Stimulated activated CD4-positive, alpha-beta T cell treated with anti-CD3 and anti-CD28 coated beads, Interleukin-2, amount 100 ng/mL, for 48 hours (primary cell): Measurements from ENCODE around the gene NAA10.

Experiments used
- DNase-seq, 2 donors: peaks; one replicate each; pipeline ENCODE4 v3.0.0-alpha.2; 2020

Gene NAA10

DNA sequence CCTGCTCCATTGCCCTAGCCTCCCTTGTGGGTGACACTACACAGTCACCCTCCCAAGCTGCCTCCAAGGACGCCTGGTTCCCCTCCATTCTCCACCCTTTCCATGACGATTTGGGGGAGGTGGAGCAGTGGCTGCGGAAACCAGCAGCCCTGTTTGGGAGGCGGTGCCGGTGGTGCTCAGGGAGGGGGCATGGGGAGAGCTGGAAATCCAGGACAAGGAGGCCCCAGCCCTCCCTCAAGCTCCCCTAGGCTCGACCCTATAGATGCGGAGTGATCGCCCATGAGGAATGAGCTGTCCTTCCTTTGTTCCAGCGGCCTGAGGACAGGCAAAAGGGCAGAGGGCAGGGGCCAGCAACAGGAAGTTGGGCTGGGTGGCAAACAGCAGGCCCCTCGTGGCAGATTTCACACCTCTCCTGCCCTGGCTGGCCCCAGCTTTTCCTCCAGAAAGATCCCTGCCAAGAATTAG lies 13.2 kb upstream of the NAA10 start:
- DNase-seq = no peak

DNA sequence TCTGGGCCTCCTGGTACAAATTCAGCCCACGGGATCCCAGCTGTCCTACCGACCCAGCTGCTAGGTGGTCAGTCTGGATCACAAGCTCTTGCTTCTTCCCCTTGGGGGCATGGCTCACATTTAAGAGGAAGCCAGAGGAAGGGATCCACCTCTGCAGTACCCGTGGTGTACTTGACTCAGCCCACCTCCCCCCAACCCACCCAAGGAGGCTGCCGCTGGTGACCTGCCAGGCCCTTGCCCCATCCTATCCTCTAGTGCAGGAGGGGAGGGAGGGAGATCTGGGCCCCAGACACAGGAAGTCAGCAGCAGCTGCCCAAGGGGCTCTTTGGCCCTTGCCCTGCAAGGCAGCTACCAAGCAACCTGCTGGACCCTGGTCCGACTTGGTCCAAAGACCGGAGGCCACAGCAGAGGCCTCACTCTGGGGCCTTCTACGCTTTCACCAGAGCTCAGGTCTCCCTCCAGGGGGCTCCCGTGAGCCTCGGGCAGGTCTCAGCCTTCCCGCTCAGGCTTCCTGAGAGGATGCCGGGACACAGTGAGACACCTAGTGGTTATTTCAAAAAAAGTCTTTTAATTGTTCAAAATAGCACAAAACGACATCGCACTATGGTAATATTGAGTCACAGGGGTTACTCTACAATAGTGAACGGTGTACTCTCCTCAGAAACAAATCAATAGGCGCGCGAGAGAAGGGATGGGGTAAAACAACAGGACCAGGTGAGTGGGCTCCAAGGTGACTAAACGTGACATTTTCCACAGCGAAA lies 12.4 kb upstream of the NAA10 start:
- peak; percentile 67 to 81 for DNase-seq

DNA sequence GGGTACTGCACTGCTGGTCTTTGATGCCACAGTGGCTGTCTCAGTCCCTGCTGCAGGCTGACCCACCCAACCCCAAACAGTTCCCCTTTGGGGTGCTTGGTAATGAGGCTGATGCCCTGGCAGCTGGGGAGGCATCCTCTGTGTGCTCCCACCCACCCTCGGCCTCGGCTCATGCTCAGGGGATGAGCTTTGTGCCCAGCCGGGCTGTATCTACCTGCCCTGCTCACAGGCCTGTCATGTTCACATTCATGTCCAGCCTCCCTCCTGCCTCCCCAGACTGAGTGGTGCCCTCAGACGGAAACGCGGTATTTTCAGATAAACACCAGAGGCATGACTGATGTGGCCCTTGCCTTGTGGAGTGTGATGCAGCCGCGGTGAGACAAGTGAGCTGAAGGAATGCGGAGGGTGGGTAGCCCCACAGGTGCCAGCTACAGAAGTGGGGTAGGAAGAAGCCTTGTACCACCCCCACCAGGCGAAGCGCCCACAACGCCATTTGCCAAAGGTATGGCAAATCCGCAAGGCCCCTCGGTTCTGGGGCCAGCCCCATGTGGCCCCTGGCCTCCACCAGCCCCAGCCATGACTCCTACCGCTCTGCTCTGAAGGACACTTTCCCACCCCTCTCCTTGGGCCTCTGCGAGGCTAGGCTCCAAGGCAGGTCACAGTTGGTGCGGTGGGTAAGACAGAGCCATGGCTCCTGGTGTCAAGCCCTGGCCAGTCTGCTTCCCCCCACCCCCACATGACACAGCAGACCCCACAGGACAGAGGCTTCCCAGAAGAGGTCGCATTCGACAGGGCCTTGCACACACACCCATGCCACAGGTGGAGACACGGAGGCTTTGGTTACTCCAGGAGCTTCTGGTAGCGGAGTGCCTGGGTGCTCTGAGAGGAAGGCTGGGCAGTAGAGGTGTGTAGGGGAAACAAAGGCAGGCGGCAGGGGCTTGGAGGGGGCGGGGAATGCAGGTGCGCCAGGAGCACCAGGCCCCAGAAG lies 11.4 kb upstream of the NAA10 start:
- DNase-seq = no peak

DNA sequence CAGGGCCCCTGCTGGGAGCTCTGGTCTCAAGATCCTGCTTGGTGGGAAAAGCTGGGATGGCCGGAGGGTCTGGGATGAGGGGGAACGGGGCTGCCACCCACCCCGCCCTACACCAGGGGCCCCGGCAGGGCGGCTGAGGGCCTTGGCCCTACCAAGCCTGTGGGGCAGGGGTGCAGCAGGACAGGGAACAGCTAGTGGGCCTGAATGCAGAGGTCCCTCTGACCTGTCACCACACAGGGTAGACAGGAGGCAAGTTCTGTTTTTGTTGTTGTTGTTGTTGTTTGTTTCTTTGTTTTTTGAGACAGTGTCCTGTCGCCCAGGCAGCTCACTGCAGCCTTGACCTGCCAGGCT lies 9.9 kb upstream of the NAA10 start:
- DNase-seq = no peak

DNA sequence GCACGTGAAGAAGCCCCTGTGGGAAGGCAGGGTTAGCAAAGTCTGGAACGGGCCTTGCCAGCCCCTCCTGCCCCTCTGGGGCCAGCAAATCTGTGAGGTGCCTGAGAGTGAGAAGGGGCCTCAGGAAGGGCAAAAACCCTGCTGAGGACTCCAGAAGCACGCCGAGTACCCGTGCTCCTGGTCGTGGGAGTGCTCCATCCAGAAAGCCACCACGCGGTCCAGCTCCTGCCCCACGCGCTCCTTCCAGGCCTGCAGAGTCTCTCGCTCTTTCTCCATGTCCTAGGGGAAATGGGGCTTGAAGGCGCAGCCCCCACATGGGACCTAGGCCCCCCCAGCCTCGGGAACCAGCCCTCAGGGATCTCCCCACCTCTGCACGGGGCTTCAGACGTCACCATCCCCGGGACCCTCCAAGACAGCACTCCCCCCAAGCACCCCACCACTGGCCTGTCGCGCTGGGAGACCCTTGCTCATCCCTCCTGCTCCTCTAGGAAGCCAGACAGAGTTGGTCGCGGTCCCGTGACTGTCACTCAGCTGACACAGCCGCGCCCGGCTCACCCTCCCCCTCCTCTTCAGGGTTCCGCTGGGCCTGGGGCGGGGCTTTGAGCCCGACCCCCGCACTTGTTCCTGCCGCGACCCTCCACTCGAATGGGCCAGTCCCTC lies 9.4 kb upstream of the NAA10 start, which contains the start of gene RENBP:
TSS of gene RENBP (minus strand) at position 504 of the 660 bp plus-strand sequence. CDS start at position 471, 33 bp downstream.
- no peak for DNase-seq

DNA sequence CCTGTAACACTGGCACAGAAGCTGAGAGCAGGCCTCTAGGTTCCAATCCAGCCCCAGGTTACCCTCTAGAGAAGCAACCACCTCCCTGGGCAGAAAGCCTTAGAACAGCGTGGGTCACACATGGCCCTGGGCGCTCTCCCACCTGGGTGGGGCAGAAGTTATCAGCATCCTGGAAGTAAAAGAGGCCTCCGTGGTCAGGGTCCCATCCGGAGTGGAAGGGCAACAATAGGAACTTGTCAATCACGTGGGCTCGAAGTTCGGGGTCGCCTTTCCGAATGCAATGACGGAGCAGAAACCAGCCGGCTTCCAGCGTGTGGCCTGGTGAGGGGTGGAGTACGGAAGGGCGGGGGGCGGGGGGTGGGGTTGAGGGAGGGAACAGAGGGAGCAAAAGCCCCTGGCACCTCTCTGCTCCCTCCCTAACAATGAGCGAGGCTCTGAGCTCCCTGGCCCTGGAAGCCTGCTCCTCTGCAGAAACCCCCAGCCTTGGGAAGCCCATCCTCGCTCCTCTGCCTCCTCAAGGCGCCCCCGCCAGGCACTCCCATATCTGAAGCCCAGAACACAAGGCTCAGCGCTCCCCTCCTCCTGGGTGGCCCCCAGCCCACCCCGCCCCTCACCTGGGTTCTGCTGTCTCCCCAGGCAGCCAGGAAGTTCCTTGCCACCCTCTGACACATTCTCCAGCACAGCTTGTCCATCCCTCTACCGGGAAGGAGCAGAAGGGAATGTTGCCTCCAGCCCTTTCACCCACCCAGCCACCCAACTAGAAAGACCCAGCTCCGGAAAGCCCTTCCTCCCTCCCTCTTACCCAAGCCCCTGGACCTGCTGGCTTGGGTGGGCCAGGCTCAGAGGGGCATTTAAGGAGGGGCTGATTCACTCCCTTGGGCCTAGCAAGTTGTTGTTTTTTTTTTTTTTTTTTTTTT lies 6.8 kb upstream of the NAA10 start:
- DNase-seq = no peak

DNA sequence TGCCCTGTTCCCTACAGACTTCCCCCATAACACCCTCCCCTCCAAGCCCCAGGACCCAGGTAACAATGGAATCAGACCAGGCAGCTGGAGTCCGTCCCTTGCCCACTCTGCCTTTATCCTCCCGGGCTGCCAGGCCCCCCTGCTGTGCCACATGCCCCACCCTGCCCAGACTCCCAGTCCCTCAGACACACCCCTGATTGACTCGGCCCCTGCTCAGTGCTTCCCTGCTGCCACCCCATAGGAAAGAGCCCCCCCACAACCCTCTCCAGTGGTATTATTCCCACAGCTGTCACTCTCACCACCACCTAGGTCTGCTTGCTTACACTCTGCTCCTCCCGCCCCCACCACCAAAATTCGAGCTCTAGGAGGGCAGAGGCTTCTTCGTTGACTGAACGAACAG lies 4.7 kb upstream of the NAA10 start:
- no peak for DNase-seq

DNA sequence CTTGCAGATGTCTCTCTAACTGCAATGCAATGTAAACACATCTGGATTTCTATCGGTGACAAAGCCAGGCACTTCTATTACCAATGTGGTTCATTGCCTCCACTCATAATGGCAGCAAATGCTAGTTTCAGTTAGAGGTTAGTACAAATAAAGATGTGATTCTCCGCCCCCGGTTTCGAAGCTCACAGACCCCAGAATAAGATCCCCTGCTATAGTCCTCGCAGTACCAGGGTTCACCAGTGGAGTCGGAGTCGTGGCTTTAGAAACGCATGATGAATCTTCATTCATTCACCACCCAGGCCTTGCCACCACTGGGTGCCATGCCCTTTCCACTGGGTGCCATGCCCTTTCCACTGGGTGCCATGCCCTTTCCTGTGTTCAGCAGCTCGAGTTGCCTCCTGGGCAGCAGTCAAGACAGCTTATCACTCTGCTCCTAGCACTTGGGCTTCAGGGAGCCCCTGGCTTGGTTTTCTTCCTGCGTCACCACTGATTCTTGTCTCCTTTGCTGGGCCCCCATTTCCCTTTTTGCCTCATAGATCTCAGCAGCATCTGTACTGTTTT lies 3.5 kb upstream of the NAA10 start:
- DNase-seq = no peak

DNA sequence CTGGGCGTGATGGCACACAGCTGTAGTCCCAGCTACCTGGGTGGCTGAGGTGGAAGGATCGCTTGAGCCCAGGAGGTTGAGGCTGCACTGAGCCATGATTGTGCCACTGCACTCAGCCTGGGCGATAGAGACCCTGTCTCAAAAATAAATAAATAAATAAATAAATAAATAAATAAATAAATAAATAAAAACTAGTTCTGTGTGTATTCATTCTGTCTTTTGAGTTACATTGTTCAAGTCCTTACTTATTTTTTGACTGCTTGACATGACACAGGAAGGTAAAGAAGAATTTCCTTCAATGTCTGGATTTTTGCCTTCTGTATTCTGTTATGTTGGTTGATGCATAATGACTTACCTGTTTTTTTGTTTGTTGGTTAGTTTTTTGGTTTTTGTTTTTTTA lies 2.2 kb upstream of the NAA10 start:
- DNase-seq = no peak

DNA sequence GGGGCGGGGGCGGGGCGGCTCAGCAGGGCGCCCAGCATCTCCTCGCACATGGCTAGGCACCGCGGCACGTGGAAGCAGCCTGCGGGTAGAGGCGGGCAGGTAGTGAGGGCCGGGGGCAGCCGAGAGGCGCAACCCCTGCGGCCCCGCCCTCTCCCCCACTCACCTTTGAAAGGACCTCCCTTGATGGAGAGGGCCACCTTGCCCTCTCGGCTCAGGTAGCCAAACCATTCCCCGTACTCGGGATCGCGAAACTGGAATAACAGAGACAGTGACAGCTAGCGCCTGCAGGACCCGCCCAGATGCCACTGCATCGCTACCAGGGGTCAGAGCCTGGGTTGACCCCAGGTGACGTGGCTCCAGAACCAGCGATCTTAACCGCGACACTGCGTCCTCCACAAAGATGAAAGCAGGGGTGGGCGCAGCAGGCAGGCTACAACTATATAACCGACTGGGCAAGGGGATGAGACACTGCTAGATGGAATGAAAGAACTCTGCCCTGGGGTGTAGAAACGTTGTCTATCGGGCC lies 552 bp upstream of the NAA10 start:
- DNase-seq = no peak

DNA sequence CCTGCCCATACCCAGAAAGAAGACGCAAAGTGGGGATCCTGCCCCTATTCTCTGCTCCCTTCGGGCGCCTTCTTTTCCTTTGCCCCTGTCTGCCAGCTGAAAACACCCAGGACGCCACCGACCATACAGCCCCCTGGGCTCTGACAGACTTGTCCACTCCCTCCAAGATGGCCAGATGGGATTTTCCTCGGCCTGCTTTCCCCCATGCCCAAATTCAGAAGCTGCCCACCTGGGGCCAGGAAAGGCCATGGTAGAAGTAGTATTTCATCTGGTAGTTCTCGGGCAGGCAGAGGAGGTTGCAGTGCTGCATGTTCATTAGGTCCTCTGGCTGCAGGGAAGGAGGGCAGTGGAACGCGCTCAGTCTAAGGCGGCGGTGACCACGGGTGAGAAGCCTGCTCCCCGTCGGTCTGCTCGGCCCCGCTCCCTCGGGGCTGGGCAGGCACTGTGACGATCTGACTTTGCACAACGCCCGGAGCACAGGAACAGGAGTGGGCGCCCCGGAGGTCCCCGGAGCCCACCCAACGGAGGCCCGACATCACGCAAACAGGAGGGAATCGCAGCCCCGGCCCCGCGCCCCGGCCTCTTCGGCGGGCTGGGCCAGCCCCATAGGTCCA lies 582 bp downstream of the NAA10 start:
- DNase-seq = no peak

DNA sequence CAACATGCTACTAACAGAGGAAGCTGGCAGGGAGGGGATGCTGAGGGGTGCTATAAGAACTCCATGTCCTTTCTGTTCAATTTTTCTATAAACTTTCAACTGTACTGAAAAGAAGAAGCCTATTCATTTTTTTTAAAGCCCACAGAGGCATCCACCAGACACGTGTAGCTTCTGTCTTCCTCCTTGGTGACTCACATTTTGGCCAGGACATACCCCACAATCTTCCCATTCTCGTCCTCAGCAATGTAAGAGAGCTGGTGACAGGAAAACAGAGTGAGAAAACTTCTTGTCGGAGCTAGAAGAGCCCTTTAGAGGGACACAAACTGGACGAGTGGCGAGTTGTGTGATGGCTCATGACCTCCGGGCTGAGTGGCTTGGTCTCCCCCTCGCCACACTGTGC lies 1.1 kb downstream of the NAA10 start:
- no peak for DNase-seq

DNA sequence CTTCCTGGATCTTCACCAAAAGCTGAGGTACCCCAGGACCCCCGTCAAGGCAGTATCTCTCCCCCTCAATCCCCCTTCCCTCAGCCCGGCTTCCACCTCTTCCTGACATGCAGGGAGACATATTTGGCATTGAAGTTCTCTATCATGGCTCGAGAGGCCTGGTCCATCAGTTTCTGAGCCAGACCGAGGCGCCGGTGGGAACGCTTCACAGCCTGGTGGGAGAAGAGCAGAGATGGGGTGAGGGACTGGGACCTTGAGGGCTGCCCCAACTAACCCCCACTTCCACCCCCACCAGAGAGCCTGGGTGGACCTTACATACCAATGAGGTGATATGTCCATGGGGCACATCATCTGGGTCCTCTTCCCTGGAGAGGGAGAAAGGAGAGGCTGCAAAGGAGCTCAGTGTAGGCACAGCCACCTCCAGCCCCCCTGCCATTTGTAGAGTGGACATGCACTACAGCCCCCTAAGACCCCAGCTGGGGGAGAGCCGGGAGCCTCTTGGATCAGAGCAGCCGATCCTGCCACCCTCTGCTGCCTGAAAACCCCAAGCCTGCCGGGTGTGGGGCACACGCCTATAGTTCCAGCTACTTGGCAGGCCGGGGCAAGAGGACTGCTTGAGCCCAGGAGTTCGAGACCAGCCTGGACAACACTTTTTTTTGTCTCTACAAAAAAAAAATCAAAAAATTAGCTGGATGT lies 2.5 kb downstream of the NAA10 start:
- no peak for DNase-seq

DNA sequence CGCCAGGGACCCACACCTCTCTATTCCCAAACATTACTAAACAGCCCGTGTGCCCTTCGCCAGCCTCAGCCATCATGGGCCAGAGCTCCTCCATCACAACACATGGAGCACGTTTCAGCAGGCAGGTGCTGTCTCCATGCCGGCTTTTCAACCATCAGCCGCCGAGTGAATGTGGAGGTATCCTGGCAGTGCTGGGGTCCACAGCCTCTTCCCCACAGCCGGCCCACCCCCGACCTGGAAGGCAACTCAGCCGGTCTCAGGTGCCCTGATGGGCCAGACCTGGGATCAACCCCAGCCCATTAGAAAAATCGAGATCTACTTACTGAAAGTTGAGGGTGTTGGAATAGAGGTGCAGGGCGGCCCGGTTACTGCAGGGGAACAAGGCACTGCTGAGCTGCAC lies 3.1 kb downstream of the NAA10 start:
- DNase-seq = no peak

DNA sequence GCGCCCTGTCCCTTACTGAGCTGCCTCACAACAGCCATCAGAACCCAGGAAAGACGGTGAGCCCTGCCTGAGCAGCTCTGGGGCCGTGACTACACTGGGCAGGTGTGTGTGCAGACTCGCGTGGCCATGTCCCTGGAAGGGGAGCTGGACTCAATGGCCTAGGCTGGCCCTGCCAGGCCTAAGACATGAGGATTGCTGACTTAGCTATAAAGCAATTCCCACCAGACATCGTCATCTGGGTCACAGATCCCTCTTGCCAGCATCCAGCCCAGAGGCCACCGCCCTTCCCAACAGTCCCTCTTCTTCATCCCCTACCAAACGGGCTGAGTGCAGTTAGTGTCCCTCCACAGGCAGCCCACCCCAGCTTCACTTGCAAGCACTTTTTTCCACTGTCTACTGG lies 3.7 kb downstream of the NAA10 start:
- DNase-seq = no peak

DNA sequence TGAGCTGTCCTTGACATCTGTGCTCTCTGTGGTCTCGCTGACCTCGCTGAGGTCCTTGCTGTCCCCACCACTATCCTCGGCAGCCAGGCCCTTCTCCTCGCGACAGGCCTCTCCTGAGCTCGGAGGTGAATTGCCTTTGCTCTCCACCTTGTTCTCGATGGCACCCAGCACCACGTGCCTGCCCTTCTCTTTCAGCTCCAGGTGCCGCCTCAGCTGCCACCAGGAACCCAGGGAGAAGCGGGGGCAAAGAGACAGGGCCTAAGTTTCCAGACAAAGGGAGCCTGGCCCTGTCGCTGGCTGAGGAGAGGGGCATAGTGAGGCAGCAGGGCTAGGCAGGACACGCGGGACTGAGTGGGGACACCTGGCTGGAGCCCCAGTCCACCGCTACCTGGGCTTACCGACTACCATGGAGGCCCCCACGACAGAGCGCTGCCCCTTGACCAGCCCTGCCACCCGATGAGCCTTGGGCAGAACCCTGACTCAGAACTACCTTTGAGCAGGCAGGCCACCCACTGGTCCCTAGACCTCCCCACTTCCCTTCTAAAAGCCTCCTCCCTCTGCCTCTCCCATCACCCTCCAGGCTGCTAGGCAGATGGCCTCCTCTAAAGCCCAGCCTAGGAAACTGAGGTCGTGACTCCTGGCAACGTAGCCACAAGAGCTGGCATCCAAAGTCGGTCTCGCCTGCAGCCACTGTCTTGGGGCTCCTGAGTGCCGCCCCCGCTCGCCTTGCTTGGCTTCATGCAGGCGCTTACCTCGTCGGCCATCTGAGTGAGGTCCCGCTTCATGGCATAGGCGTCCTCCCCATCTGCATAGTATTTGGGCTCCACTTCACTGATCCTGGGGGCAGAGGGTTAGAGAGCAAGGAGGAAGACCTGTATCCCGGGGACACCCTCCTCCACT lies 4.6 kb downstream of the NAA10 start:
- DNase-seq = no peak

DNA sequence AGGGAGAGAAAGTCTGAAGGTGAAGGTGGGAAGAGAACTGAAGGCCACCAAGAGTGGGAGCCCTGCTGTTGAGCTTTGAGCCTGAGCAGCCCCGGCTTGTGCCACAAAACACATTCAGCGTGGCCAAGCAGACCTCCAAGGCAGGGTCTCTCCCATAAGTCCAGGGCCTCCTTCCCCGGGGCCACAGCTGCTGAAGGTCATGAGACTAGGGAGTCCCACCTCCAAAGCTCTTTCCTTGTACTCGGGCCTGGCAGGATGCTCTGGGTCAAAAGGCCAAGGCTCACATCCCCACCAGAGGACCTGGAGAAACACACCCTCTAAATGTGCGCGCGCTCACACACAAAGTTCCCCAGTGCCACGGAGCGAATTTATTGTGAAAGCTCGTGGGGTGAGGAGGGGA lies 5.3 kb downstream of the NAA10 start:
- DNase-seq = no peak

DNA sequence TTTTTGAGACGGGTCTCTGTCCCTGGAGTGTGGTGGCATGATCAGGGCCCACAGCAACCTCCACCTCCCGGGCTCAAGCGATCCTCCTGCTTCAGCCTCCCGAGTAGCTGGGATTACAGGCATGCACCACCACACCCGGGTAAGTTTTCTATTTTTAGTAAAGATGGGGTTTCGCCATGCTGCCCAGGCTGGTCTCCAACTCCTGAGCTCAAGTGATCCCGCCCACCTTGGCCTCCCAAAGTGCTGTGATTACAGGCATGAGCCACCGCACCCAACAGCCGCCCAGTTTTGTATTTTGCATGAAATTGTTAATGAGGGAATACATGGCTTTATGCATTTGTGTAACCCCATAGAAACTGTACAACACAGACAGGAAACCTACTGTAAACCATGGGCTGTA lies 6.0 kb downstream of the NAA10 start:
- DNase-seq = no peak
